ENCODE data around the gene TUBB4B. TPM values are rescaled to one million over a fixed set of nuclear protein-coding genes. Genes with fewer than 3 reads are reported as not detected.

Gene TUBB4B
- total RNA-seq, 1 experiment from 2014 or later = 714 TPM

DNA sequence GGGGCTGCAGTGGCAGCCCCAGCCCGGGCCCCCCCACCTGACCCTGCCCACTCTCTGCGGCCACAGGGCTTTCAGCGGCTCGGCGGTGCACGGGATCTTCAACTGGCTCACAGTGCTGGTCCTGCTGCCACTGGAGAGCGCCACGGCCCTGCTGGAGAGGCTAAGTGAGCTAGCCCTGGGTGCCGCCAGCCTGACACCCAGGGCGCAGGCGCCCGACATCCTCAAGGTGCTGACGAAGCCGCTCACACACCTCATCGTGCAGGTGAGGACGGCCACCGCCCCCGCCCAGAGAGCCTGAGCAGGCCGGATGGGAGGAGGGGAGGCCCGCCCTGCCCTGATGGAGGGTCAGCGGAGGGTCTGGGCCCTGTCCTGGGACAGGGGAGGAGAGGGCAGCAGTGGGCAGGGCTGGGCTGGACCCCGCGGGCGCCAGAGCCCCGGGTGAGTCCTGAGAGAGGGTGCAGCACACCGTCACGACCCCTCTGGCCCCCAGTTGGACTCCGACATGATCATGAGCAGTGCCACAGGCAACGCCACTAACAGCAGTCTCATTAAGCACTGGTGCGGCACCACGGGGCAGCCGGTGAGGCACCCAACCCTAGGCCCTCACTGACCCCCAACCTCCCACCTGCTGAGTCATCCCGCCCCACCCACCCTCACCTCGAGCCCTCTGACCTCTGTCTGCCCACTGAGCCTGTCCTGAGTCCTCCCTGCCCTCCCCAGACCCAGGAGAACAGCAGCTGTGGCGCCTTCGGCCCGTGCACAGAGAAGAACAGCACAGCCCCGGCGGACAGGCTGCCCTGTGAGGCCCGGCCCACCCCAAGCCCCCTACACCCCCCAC, 7.7 kb upstream of the TUBB4B start:
- Histone ChIP-seq H3K27ac (ENCODE audit: low read depth, low read length, poor library complexity, severe bottlenecking) (no peak overlapping the region), H3K4me3 (ENCODE audit: low read depth, low read length, poor library complexity, severe bottlenecking) (no peak overlapping the region), H3K27me3 (replicated peaks; ENCODE audit: insufficient read depth, low read depth, low read length, poor library complexity) (no peaks in the 10 kb centered on the region), H3K36me3 (ENCODE audit: insufficient read depth, low read length, poor library complexity, severe bottlenecking) (no peaks in the 10 kb centered on the region), H3K9me3 (ENCODE audit: low read depth, low read length, poor library complexity, severe bottlenecking) (no peaks in the 10 kb centered on the region), H3K4me1 (ENCODE audit: insufficient read depth, low read length, poor library complexity, severe bottlenecking) (peaks cover 14% of the 10 kb centered on the region)
- no peak for DNase-seq (ENCODE audit: low spot score)
- CTCF ChIA-PET = no interaction called here
- no TSS peak for BruUV-seq (replicated peaks)
- TF ChIP-seq CTCF (conservative IDR thresholded peaks at IDR 0.05; ENCODE audit: low read depth, low read length) (no peak), EZH2 (IDR thresholded peaks at IDR 0.05; ENCODE audit: borderline replicate concordance, low read depth, low read length, poor library complexity, severe bottlenecking) (no peak)
- intact Hi-C loops (cut with micrococcal nuclease; ENCODE audit: unreplicated experiment) = no loop called here
- POLR2A ChIA-PET (ENCODE audit: low non-redundant PET) = no interaction called here

DNA sequence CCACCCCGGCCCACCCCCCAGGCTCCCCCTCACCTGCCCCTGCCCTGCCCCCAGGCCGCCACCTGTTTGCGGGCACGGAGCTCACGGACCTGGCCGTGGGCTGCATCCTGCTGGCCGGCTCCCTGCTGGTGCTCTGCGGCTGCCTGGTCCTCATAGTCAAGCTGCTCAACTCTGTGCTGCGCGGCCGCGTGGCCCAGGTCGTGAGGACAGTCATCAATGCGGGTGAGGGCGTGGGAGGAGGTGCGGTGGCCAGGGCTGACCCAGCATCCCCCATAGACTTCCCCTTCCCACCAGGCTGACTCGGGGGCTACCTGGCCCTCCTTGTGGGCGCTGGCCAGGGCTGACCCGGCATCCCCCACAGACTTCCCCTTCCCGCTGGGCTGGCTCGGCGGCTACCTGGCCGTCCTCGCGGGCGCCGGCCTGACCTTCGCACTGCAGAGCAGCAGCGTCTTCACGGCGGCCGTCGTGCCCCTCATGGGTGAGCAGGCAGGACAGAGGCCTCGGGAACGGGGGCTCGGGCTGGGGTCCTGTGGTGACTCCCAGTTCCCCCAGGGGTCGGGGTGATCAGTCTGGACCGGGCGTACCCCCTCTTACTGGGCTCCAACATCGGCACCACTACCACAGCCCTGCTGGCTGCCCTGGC, 6.9 kb upstream of the TUBB4B start:
- TF ChIP-seq EZH2 (IDR thresholded peaks at IDR 0.05; ENCODE audit: borderline replicate concordance, low read depth, low read length, poor library complexity, severe bottlenecking) (no peak), CTCF (conservative IDR thresholded peaks at IDR 0.05; ENCODE audit: low read depth, low read length) (no peak)
- POLR2A ChIA-PET (ENCODE audit: low non-redundant PET) = interaction anchor here (0.6 kb wide), 1 partner anchor 147 kb away, joined by 4 read pairs; the partner anchor contains the start of gene MAN1B1

GRCh38 chr9:137234758-137235423, 6.2 kb upstream of the TUBB4B start:
- intact Hi-C loops (cut with micrococcal nuclease; ENCODE audit: unreplicated experiment) = loop anchor here (5.0 kb wide), 1 partner anchor 188 kb away; the partner anchor contains the start of gene NPDC1
- Histone ChIP-seq H3K9me3 (ENCODE audit: low read depth, low read length, poor library complexity, severe bottlenecking) (no peaks in the 10 kb centered on the region), H3K4me3 (ENCODE audit: low read depth, low read length, poor library complexity, severe bottlenecking) (no peak overlapping the region), H3K27ac (ENCODE audit: low read depth, low read length, poor library complexity, severe bottlenecking) (no peak overlapping the region), H3K4me1 (ENCODE audit: insufficient read depth, low read length, poor library complexity, severe bottlenecking) (peaks cover 17% of the 10 kb centered on the region), H3K27me3 (replicated peaks; ENCODE audit: insufficient read depth, low read depth, low read length, poor library complexity) (no peaks in the 10 kb centered on the region), H3K36me3 (ENCODE audit: insufficient read depth, low read length, poor library complexity, severe bottlenecking) (no peaks in the 10 kb centered on the region)
- DNase-seq (ENCODE audit: low spot score) = no peak
- no peak for TF ChIP-seq EZH2 (IDR thresholded peaks at IDR 0.05; ENCODE audit: borderline replicate concordance, low read depth, low read length, poor library complexity, severe bottlenecking)
- TF ChIP-seq CTCF (conservative IDR thresholded peaks at IDR 0.05; ENCODE audit: low read depth, low read length) = no peak
- POLR2A ChIA-PET (ENCODE audit: low non-redundant PET) = no interaction called here
- BruUV-seq (replicated peaks) = no TSS peak
- CTCF ChIA-PET = interaction anchor here (0.9 to 1.6 kb wide), 2 partner anchors 12 to 148 kb away, joined by 3 read pairs; partner anchors contain the start of gene MAN1B1

More for the DNA sequence above, 6.9 kb upstream of the TUBB4B start:
- intact Hi-C loops (cut with micrococcal nuclease; ENCODE audit: unreplicated experiment) = no loop called here
- CTCF ChIA-PET = interaction anchor here (0.9 to 1.6 kb wide), 2 partner anchors 11 to 147 kb away, joined by 3 read pairs; partner anchors contain the start of gene MAN1B1
- DNase-seq (ENCODE audit: low spot score) = no peak
- Histone ChIP-seq H3K36me3 (ENCODE audit: insufficient read depth, low read length, poor library complexity, severe bottlenecking) (no peaks in the 10 kb centered on the region), H3K9me3 (ENCODE audit: low read depth, low read length, poor library complexity, severe bottlenecking) (no peaks in the 10 kb centered on the region), H3K27ac (ENCODE audit: low read depth, low read length, poor library complexity, severe bottlenecking) (no peak overlapping the region), H3K4me1 (ENCODE audit: insufficient read depth, low read length, poor library complexity, severe bottlenecking) (peaks cover 17% of the 10 kb centered on the region), H3K4me3 (ENCODE audit: low read depth, low read length, poor library complexity, severe bottlenecking) (no peak overlapping the region), H3K27me3 (replicated peaks; ENCODE audit: insufficient read depth, low read depth, low read length, poor library complexity) (no peaks in the 10 kb centered on the region)
- no TSS peak for BruUV-seq (replicated peaks)
